ENCODE results near the gene GNG11. TPM values are rescaled to one million over a fixed set of nuclear protein-coding genes. Genes with fewer than 3 reads are reported as not detected.

Gene GNG11
- total RNA-seq, 1 donor, result 7.6 TPM

DNA sequence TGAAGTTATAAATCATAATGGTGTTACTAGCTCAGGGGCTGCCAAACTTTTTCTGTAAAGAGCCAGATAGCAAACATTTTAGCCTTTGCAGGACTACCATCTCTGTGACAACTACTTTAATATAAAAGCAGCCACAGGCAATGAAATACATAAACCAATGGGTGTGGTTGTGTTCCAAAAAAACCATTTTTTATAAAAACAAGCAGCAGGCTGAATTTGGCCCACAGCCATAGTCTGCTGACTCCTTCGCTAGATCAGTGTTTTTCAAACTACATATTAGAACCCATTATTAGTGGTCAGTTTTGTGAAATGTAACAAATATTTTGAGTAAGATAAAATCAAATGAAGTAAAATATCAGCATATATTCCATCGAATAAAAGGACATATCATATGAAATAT, 13.6 kb downstream of the GNG11 start:
- DNase-seq (ENCODE audit: insufficient read length, low spot score, missing footprints), result no peak
- no peaks in the 10 kb centered on the region for H3K79me2 ChIP-seq (ENCODE audit: insufficient read depth, low read length)
- H2AFZ ChIP-seq (ENCODE audit: low read length), result no peak overlapping the region
- H3K36me3 ChIP-seq (ENCODE audit: insufficient read depth, low read length), result no peaks in the 10 kb centered on the region
- no peaks in the 10 kb centered on the region for H4K20me1 ChIP-seq (ENCODE audit: insufficient read depth, low read length)
- no peaks in the 10 kb centered on the region for H3K9me3 ChIP-seq (ENCODE audit: low read depth, low read length)
- no peak overlapping the region for H3K4me2 ChIP-seq (ENCODE audit: insufficient read depth, low read length)
- H3K4me3 ChIP-seq (ENCODE audit: insufficient read depth, low read length), result no peak overlapping the region
- TF ChIP-seq CTCF (IDR thresholded peaks at IDR 0.05; ENCODE audit: extremely low read depth, low read depth, low read length), result no peak
- H3K27ac ChIP-seq (ENCODE audit: low read depth, low read length), result no peak overlapping the region
- no peaks in the 10 kb centered on the region for H3K27me3 ChIP-seq (ENCODE audit: insufficient read depth, low read length)
- H3K4me1 ChIP-seq (ENCODE audit: insufficient read depth, low read length), result no peaks in the 10 kb centered on the region

- Histone ChIP-seq H2AFZ (ENCODE audit: low read length) (no peak overlapping the region), H3K4me3 (ENCODE audit: insufficient read depth, low read length) (no peak overlapping the region), H3K4me2 (ENCODE audit: insufficient read depth, low read length) (no peak overlapping the region), H3K4me1 (ENCODE audit: insufficient read depth, low read length) (peaks cover 4% of the 10 kb centered on the region), H3K27me3 (ENCODE audit: insufficient read depth, low read length) (no peaks in the 10 kb centered on the region), H3K79me2 (ENCODE audit: insufficient read depth, low read length) (no peaks in the 10 kb centered on the region), H3K27ac (ENCODE audit: low read depth, low read length) (no peak overlapping the region), H3K36me3 (ENCODE audit: insufficient read depth, low read length) (no peaks in the 10 kb centered on the region), H3K9me3 (ENCODE audit: low read depth, low read length) (no peaks in the 10 kb centered on the region), H4K20me1 (ENCODE audit: insufficient read depth, low read length) (no peaks in the 10 kb centered on the region)
- no peak for TF ChIP-seq CTCF (IDR thresholded peaks at IDR 0.05; ENCODE audit: extremely low read depth, low read depth, low read length)
- no peak for DNase-seq (ENCODE audit: insufficient read length, low spot score, missing footprints)
Observed at GRCh38 chr7:93937818-93938217, 16.3 kb downstream of the GNG11 start.

GRCh38 chr7:93938293-93938692, 16.8 kb downstream of the GNG11 start:
- Histone ChIP-seq H3K27ac (ENCODE audit: low read depth, low read length) (no peak overlapping the region), H2AFZ (ENCODE audit: low read length) (no peak overlapping the region), H3K79me2 (ENCODE audit: insufficient read depth, low read length) (no peaks in the 10 kb centered on the region), H3K27me3 (ENCODE audit: insufficient read depth, low read length) (no peaks in the 10 kb centered on the region), H3K36me3 (ENCODE audit: insufficient read depth, low read length) (no peaks in the 10 kb centered on the region), H3K4me1 (ENCODE audit: insufficient read depth, low read length) (peaks cover 4% of the 10 kb centered on the region), H3K9me3 (ENCODE audit: low read depth, low read length) (no peaks in the 10 kb centered on the region), H3K4me2 (ENCODE audit: insufficient read depth, low read length) (no peak overlapping the region), H3K4me3 (ENCODE audit: insufficient read depth, low read length) (no peak overlapping the region), H4K20me1 (ENCODE audit: insufficient read depth, low read length) (no peaks in the 10 kb centered on the region)
- no peak for DNase-seq (ENCODE audit: insufficient read length, low spot score, missing footprints)
- TF ChIP-seq CTCF (IDR thresholded peaks at IDR 0.05; ENCODE audit: extremely low read depth, low read depth, low read length), result no peak

DNA sequence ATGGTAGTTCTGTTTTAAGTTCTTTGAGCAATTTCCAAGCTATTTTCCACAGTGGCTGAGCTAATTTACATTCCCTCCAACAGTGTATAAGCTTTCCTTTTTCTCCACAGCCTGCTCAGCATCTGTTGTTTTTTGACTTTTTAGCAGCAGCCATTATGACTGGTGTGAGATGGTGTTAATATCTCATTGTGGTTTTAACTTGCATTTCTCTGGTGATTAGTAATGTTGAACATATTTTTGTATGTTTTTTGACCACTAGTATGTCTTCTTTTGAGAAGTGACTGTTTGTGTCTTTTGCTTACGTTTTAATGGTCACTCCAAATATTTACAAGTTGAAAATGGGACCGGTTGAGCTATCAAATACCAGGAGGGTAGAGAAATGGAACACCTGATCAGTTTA, 20.4 kb downstream of the GNG11 start:
- Histone ChIP-seq H3K27ac (ENCODE audit: low read depth, low read length) (peak overlapping the region; percentile 6), H3K4me3 (ENCODE audit: insufficient read depth, low read length) (no peak overlapping the region), H3K9me3 (ENCODE audit: low read depth, low read length) (no peaks in the 10 kb centered on the region), H3K36me3 (ENCODE audit: insufficient read depth, low read length) (no peaks in the 10 kb centered on the region), H3K4me1 (ENCODE audit: insufficient read depth, low read length) (peaks cover 4% of the 10 kb centered on the region), H3K27me3 (ENCODE audit: insufficient read depth, low read length) (no peaks in the 10 kb centered on the region), H3K79me2 (ENCODE audit: insufficient read depth, low read length) (no peaks in the 10 kb centered on the region), H3K4me2 (ENCODE audit: insufficient read depth, low read length) (no peak overlapping the region), H4K20me1 (ENCODE audit: insufficient read depth, low read length) (no peaks in the 10 kb centered on the region), H2AFZ (ENCODE audit: low read length) (no peak overlapping the region)
- TF ChIP-seq CTCF (IDR thresholded peaks at IDR 0.05; ENCODE audit: extremely low read depth, low read depth, low read length), result no peak
- no peak for DNase-seq (ENCODE audit: insufficient read length, low spot score, missing footprints)
